Esophagus squamous epithelium (tissue), 4 donors: ENCODE data around the gene LRP10.

Experiments used
- CTCF ChIP-seq, 6 experiments: fragments of 450-650 bp in 4 of 6; fragments of 200-600 bp in 2 of 6; sonication (generic) in 2 of 6; IDR thresholded peaks; one replicate each; pipeline ENCODE4 v1.5.1; 2016 to 2019; ENCODE audit warnings: antibody characterized with exemption in 6 of 6, mild to moderate bottlenecking in 4 of 6, moderate library complexity in 4 of 6
- POLR2A ChIP-seq, 4 donors: fragments of 450-650 bp; IDR thresholded peaks; one replicate each; pipeline ENCODE4 v1.6.1; 2017; ENCODE audit warnings: antibody characterized with exemption in 4 of 4, mild to moderate bottlenecking in 4 of 4, moderate library complexity in 3 of 4

- TF ChIP-seq CTCF (IDR thresholded peaks at IDR 0.05) = no peak
- no peak for TF ChIP-seq POLR2A (IDR thresholded peaks at IDR 0.05)
These were observed 1.4 kb downstream of the LRP10 start for GRCh38 chr14:22872833-22873520.
